ENCODE results near the gene SMAP1. TPM values are rescaled to one million over a fixed set of nuclear protein-coding genes. Genes with fewer than 3 reads are reported as not detected.

SMAP1 gene
- total RNA-seq, 1 experiment from 2014 or later = 15.3 TPM

GRCh38 chr6:70680396-70680795 lies 12.7 kb downstream of the SMAP1 start:
- DNase-seq (ENCODE audit: extremely low read depth, low read depth) = no peak

- no peak for DNase-seq (ENCODE audit: extremely low read depth, low read depth)
Observed at GRCh38 chr6:70684794-70685493, 17.3 kb downstream of the SMAP1 start.

GRCh38 chr6:70685494-70686180 lies 18.0 kb downstream of the SMAP1 start:
- DNase-seq (ENCODE audit: extremely low read depth, low read depth) = no peak

DNA sequence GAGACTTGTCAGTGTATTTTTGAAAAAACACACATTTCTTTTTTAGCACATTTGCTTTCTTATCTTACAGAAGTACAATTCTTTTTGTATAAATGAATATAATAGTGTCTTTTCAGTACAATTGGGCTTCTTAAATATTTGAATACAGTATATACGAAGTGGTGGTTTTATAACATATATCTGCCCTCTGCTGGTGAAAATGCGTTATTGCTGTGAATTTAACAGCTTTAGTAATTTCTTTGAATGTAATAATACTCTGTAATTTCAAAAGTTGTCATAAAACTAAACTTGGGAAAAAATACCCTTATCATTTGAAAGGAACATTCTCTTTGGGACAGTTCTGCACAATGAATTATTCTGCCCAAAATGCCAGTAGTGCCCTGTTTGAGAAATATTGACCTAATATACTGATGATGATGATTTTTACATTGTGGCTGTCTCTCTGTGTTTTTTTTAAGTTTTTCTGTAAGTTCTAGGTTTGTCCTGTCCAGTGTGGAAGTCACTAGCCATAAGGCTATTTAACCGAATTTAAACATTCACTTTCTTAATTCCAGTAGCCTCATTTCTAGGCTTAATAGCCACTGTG lies 19.0 kb downstream of the SMAP1 start:
- DNase-seq (ENCODE audit: extremely low read depth, low read depth) = peak; percentile 16

DNA sequence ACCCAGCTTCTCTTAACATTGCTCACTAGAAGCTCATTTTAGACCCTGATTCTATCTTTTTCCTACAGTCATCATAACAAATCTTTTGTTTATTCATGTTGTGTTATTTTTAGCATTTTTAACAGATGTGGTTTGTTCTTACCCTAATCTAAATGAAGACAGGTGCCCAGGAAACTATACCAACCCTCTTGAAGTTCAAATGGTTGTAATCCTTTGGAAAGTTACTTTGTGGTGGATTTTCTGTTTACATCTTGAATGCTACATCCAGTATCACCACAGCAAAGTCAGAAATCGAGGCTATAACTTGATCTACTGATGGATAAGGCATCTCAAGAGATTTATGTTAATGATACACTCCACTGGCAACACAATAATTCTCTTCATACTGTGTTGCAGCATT lies 26.2 kb downstream of the SMAP1 start:
- no peak for DNase-seq (ENCODE audit: extremely low read depth, low read depth)

DNA sequence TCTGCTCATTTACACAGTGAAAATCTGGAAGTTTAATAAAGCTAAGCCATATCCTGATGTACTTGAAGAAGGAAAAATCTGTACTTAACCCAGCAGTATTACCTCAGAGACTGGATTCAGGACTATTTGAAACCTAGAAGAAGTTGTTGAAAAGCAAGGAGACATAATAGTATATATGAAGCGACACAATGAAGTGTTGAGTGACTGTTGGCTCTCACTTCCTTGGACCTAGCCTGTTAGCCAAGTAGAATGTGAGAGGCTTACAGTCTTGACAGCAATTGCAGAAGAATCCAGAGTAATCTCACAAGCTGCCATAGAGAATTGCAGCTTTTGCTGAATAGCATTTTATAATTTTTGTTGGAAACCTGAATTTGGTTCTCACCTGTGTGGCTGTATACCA lies 26.7 kb downstream of the SMAP1 start:
- DNase-seq (ENCODE audit: extremely low read depth, low read depth) = no peak

GRCh38 chr6:70700922-70701876 lies 33.5 kb downstream of the SMAP1 start:
- DNase-seq (ENCODE audit: extremely low read depth, low read depth) = no peak

DNA sequence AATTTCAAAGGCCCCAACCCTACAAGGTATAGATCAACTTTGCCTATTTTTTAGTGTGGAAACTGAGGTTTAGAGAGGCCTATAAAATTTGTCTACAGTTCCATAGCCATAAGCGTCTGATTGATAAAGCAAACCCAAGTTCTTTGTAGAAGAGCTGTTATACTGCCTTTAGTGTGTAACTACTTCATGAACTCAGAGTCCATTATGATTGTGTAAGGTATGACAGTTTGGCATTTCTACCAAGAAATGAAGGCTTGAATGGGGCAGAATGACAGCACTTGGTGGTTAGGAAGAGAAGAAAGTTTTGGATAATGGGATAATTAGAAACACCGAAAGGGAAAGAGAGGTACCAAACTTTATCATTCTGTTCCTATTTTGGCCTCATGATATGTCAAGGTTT lies 38.1 kb downstream of the SMAP1 start:
- DNase-seq (ENCODE audit: extremely low read depth, low read depth) = no peak

DNA sequence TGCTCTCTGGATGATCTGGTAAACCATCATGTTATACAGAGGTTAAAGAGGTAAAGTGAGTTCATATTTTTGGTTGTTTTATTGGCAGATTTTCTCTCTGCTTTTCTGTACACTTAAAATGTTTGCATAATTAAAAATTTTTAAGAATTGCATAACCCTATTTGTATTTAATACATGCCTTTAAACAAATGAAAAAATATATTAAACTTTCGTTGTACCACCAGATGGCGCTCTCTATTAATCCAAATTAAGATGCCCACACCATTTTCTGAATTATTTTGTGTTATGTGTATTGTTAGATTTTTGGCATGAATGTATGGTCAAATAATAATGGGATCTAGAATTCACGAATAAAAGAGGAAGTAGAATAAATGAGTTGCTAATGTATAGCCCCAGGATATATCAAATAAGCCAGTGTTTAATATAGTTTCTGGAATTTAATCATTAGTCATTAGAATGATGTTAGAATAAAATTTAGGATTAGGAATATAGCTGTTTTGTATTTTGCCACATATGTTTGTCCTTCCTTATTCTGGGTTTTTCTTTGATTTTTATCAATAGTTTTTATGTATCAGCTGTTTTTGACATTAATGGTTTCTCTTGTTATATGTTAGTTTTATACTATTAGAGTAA lies 38.9 kb downstream of the SMAP1 start:
- DNase-seq (ENCODE audit: extremely low read depth, low read depth) = peak; percentile 25

- DNase-seq (ENCODE audit: extremely low read depth, low read depth) = no peak
Observed at GRCh38 chr6:70707893-70708292, 40.2 kb downstream of the SMAP1 start.

GRCh38 chr6:70708448-70708847 lies 40.8 kb downstream of the SMAP1 start:
- DNase-seq (ENCODE audit: extremely low read depth, low read depth) = no peak

DNA sequence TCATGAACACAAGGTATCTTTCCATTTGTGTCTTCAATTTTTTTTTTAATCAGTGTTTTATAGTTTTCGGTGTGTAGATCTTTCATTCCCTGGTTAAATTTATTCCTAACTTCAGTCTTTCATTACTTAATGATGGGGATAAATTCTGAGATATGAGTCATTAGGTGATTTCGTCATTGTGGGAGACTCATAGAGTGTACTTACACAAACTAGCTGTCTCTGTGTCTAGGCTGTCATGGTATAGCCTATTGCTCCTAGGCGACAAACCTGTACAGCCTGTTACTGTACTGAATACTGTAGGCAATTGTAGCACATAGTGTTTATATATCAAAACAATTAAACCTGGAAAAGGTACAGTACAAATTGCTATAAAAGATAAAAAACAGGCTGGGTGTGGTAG lies 42.1 kb downstream of the SMAP1 start:
- peak; percentile 2 for DNase-seq (ENCODE audit: extremely low read depth, low read depth)

DNA sequence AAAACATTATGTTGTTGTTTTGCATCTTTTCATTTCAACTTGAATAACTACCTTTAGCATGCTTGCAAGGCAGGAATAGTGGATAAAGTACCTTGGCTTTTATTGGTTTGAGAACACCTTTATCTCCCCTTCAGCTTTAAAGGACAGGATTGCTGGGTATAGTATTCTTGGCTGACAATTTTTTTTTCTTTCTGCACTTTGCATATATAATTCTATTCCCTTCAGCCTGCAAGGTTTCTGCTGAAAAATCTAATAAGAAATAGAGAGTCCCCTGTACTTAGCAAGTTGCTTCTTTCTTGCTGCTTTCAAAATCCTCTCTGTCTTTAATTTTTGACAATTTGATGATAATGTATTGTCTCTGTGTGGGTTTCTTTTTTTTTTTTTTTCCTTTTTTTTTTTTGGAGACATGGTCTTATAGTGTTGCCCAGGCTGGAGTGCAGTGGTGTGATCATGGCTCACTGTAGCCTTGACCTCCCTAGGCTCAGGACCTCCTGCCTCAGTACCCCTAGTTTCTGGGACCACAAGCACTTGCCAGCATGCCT lies 47.1 kb downstream of the SMAP1 start:
- DNase-seq (ENCODE audit: extremely low read depth, low read depth) = no peak

DNA sequence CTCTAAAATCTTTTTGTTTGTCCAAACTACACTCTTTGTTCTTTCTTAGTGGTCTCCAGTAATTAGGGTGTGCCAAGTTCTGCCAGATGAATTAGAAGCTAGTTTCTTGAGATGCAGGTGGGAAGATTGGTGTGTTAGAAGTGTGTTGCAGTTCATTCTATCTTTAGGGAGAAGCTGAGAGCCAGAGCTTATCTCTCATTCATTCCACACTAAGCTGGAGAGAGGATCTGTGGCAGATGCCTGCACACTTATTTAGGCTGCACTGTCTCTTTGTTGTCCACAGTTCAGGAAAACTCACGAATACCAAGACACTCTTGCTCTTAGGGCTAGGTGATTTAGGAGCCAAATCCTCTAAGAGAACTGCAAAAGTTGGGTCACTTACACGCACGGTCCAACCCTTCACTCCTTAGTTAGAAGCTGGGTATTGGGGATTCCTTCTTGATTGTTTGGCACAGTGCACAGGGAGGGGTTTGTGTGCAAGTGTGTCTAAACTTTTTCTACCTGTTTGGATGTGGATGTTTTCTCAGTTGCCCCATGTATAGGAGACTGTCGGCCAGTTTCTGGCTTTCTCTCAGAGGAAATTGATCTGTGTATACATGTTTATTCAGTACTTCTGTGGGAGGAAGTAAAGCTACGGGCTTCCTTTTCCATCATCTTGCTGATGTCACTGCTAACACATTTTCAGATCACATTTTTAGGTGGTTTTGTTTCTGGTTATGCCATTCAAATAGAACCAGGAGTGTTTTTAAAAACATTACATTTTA lies 49.5 kb downstream of the SMAP1 start:
- no peak for DNase-seq (ENCODE audit: extremely low read depth, low read depth)

DNA sequence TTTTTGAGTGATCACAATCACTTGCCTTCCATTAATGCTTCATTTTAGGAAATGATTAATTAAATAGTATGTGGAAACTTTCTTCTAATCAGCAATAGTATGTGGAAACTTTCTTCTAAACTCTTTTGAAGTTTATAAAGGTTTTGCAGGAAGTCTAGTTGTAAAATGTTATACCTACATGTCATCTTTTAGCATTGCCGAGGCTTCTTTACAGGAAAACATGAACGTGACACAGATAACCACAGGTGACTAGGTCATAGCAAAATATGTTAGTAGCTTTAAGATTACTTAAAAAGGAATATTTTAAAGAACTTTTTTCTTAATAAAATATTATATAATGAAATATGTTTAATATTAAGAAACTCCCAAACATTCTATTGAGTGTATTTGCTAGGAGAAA lies 56.8 kb downstream of the SMAP1 start:
- no peak for DNase-seq (ENCODE audit: extremely low read depth, low read depth)

DNA sequence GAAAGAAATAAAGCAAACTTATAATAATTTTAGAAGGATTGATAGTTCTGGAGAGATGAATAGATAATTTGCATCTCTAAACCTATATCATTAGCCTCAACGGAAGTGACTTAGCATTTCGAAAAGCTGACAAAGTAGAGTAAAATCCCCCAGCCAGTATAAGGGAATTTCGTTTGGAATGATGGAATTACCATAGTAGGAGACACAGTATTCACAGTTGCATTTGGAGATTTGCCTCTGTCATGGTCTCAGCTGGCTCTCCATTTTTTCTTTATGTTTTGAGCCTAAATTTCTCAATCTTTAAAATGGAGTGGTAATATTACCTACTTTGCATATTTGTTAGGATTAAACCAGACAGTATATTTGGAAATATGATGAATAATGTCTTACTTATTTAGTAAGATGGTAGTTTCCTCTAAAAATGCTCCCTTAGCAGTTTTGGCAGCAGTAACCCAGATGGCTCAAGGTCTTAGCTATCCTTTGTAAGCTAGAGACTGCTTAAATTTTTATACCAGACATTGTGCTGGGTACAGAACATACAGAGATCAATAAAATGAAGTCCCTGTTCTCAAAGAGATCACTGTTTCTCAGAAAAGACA lies 58.2 kb downstream of the SMAP1 start:
- DNase-seq (ENCODE audit: extremely low read depth, low read depth) = no peak

DNA sequence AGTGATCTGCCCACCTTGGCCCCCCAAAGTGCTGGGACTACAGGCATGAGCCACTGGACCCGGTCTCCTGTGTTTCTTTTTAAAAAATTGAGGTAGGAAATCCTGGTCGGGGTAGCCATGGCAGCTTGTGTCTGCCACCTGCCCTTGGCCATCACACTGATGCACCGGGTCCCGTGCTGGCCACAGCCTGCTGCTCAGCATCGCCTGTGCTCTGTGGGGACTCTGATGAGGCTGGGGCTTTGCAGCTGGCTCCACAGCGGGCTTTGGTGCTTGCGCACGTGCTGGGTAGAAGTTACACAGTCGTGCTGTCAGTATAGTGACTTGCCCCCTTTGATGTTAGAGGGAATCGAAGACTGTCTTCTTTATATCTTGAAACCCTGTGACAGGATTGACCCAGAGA lies 66.7 kb downstream of the SMAP1 start:
- DNase-seq (ENCODE audit: extremely low read depth, low read depth) = no peak

- DNase-seq (ENCODE audit: extremely low read depth, low read depth) = no peak
Observed at GRCh38 chr6:70734979-70735378, 67.3 kb downstream of the SMAP1 start.

- no peak for DNase-seq (ENCODE audit: extremely low read depth, low read depth)
Observed at GRCh38 chr6:70735513-70735912, 67.8 kb downstream of the SMAP1 start.

All from NCI-H460 (cell line).